KOPT-K1 (cell line): ENCODE data around the gene SNAPC4.
A peak's percentile ranks its signal among the peaks of the same experiment; 100 is the strongest.

Source experiments
- H3K27ac ChIP-seq: fragments of 200-600 bp; sonication (generic); 2 replicates; pipeline ENCODE4 v1.5.1; 2016; ENCODE audit warnings: antibody characterized with exemption, mild to moderate bottlenecking, low read depth, low read length; ENCODE audit not compliant: poor library complexity, severe bottlenecking
- H3K36me3 ChIP-seq: fragments of 200-600 bp; sonication (generic); 2 replicates; pipeline ENCODE4 v1.5.1; 2017; ENCODE audit warnings: antibody characterized with exemption, mild to moderate bottlenecking, low read length, moderate library complexity; ENCODE audit not compliant: insufficient read depth
- H3K9me3 ChIP-seq: fragments of 200-600 bp; sonication (generic); 2 replicates; pipeline ENCODE4 v1.5.1; 2017; ENCODE audit warnings: antibody characterized with exemption, low read length, mild to moderate bottlenecking; ENCODE audit not compliant: insufficient read depth, poor library complexity, severe bottlenecking

Gene SNAPC4

GRCh38 chr9:136400038-136400834 lies at the start of gene SNAPC4:
SNAPC4 (minus strand) TSS chr9:136400170; CDS start chr9:136398428, 1,742 bp downstream.
- Histone ChIP-seq H3K27ac (peak within 1 kb of the TSS; percentile 52), H3K36me3 (peaks cover 63% of the 10 kb centered on the region), H3K9me3 (no peaks in the 10 kb centered on the region)

DNA sequence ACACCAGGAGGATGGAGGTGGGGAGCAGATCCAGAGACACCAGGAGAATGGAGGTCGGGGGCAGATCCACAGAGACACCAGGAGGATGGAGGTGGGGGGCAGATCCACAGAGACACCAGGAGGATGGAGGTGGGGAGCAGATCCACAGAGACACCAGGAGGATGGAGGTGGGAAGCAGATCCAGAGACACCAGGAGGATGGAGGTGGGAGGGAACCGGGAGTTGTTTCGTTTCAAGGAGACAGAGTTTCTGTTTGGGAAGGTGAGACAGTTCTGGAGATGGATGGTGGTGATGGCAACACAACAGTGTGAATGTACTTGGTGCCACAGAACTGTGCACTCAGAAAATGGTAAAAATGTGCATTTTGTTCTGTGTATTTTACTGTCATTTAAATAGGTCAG lies 48.7 kb upstream of the SNAPC4 start:
- peaks cover 92% of the 10 kb centered on the region for H3K36me3 ChIP-seq
- H3K27ac ChIP-seq: no peak overlapping the region
- no peaks in the 10 kb centered on the region for H3K9me3 ChIP-seq

- Histone ChIP-seq H3K27ac (no peak overlapping the region), H3K36me3 (peaks cover 98% of the 10 kb centered on the region), H3K9me3 (no peaks in the 10 kb centered on the region)
Measured at GRCh38 chr9:136447173-136447778, 47.3 kb upstream of the SNAPC4 start.

DNA sequence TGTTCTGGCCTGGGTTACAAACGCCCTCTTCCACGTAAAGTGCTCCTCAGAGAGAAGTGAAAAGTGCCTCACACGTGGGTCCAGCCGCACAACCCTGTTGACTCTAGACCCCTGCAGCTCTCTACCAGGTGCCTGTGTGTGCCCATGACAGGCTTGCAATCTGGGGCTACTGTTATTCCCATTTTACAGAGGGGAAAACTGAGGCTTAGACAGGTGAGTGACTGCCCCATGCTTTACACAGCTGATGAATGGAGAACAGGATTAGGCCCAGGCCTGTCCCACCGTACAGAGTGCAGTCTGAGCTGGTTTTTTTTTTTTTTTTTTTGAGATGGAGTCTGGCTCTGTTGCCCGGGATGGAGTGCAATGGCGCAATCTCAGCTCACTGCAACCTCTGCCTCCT lies 45.8 kb upstream of the SNAPC4 start:
- Histone ChIP-seq H3K27ac (no peak overlapping the region), H3K36me3 (peaks cover 100% of the 10 kb centered on the region), H3K9me3 (no peaks in the 10 kb centered on the region)

DNA sequence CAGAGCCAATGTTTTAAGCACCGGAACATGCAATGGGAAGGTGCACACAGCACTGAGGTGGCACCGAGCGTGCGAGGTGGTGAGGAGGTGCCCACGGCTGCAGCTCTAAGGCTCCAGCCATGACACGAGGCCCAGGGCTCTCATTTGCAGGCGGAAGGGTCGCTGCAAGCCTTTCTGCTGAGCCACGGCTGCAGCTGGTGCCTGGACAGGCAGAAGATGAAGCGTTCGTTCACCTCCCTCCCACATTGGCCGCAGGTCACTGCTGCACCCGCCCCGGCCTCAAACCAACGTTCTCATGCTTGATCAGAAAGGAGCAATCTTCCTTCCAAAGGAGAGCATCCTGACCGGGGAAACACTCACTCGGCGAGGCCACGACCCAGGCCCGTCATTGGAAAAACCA lies 44.1 kb upstream of the SNAPC4 start:
- H3K36me3 ChIP-seq: peaks cover 93% of the 10 kb centered on the region
- H3K9me3 ChIP-seq: no peaks in the 10 kb centered on the region
- H3K27ac ChIP-seq: no peak overlapping the region

DNA sequence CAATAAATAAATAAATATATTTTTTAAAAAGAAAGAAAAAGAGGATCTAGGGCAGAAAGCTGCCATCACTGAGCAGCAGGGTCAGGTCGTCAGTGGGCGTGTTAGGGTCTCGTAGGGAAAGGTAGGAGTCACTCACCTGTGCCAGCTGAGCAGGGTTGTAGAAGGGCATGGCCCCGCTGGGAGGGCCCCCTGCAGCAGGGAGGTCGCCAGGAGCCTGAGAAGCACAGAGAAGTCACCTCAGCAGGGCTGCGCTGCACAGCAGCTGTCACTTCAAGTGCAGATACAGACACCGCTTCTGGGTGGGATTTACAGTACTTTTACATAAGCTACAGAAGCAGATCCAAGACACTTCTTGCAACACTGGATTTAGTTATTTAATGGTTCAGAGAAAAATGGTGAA lies 43.7 kb upstream of the SNAPC4 start:
- Histone ChIP-seq H3K36me3 (peaks cover 89% of the 10 kb centered on the region), H3K9me3 (no peaks in the 10 kb centered on the region), H3K27ac (no peak overlapping the region)

GRCh38 chr9:136443087-136443486 lies 43.1 kb upstream of the SNAPC4 start:
- H3K9me3 ChIP-seq: no peaks in the 10 kb centered on the region
- H3K36me3 ChIP-seq: peaks cover 83% of the 10 kb centered on the region
- H3K27ac ChIP-seq: no peak overlapping the region

GRCh38 chr9:136442265-136442664 lies 42.3 kb upstream of the SNAPC4 start:
- no peaks in the 10 kb centered on the region for H3K9me3 ChIP-seq
- H3K36me3 ChIP-seq: peaks cover 79% of the 10 kb centered on the region
- H3K27ac ChIP-seq: no peak overlapping the region

DNA sequence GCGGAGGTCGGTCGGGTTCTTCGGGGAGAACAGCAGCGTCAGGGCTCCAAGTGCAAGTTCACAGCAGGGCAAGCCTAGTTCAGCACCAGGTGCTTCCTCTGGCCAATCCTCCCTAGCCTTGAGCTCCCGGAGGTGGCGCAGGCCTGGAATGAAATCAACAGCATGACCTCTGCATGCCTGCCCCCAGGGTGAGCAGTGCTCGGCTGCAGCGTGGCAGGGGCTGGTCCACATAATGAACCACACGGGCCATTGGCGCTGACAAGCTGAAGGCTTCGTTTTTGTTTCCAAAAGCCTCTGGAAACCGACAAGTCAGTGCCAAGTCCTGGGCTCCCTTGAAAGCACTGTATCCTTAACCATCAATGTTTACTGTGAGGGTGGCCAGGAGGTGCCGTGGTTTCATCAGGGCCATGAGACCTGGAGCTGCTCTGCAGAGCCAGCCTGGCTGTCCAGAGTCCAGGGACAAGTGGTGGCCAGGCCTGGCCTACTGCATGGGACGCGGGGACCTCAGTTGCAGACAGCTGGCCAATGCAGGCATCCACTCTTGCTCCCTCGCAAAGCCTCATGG lies 41.8 kb upstream of the SNAPC4 start:
- H3K27ac ChIP-seq: no peak overlapping the region
- peaks cover 79% of the 10 kb centered on the region for H3K36me3 ChIP-seq

DNA sequence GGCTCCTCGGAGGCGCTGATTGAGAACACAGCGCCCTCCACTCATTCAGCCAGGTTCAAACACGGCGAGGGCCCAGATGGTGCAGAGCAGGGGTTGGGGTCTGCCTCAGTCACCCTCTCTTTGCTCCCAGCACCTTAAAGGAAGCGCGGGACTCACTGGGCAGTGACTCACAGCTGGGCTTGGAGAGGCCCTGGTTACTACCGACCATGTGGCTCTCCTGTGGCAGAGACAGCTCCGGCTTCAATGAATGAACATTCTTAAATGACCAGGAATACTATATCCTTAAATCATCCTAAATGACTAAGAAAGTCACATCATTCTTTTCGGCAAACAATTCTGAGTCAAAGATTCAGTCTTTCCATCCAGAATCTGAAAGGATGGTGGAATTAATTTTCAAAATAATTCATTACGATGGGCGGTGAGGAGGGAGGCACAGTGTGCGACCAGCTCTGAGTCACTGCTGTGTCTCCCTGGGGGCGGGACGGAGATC lies 41.3 kb upstream of the SNAPC4 start:
- no peak overlapping the region for H3K27ac ChIP-seq
- peaks cover 77% of the 10 kb centered on the region for H3K36me3 ChIP-seq
- H3K9me3 ChIP-seq: no peaks in the 10 kb centered on the region

More for the DNA sequence above, 41.8 kb upstream of the SNAPC4 start:
- no peaks in the 10 kb centered on the region for H3K9me3 ChIP-seq

- H3K36me3 ChIP-seq: peaks cover 62% of the 10 kb centered on the region
- H3K27ac ChIP-seq: peak within 1 kb of the TSS; percentile 74
- no peaks in the 10 kb centered on the region for H3K9me3 ChIP-seq
Measured at GRCh38 chr9:136439481-136440408, 39.8 kb upstream of the SNAPC4 start, which contains the start of gene INPP5E. INPP5E (minus strand) TSS chr9:136439845; CDS start chr9:136439419, 426 bp downstream.

DNA sequence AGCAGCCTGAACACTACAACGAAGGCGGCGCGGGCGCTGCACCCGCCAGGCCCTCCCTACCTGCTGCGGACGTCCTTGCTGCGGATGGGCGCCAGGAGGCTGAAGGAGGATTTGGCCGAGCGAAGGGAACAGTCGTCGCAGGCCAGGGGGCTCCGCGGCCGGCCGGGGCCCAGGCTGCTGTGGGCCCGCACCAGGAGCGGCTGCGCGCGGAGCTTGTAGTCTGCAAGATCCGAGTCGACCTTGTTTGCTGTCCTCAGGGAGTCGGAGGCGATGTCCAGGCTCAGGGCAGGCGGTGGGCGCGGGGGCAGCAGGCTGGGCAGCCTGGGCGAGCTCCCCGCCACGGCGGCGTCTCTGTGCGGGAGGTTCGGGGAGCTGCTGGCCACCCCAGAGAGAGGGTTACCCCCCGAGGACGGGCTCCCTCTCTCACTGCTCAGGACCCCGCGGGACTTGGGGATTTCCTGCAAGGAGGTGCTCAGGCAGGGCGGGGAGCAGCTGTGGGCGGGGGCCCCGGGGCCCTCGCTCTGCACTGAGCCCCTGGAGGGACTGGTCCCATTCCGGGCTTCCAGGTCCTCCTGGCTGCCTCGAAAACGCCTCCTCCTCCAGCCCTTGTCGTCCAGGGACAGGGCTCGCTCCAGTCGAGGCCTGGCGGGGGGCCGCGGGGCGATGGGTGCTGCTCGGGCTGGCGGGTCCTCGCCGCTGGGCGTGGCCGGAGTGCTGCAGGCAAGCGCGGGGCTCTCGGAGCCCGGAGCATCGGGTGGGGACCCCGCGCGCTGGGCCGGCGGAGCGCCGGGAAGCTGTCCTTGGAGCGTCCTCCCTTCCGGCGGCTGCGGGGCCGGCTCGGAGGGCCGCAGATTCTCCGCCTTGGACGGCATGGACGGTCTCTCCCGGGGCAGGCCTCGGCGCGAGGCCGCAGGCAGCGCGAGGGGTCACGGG lies 38.8 kb upstream of the SNAPC4 start:
- Histone ChIP-seq H3K9me3 (no peaks in the 10 kb centered on the region), H3K36me3 (peaks cover 53% of the 10 kb centered on the region), H3K27ac (peak overlapping the region; percentile 74)

DNA sequence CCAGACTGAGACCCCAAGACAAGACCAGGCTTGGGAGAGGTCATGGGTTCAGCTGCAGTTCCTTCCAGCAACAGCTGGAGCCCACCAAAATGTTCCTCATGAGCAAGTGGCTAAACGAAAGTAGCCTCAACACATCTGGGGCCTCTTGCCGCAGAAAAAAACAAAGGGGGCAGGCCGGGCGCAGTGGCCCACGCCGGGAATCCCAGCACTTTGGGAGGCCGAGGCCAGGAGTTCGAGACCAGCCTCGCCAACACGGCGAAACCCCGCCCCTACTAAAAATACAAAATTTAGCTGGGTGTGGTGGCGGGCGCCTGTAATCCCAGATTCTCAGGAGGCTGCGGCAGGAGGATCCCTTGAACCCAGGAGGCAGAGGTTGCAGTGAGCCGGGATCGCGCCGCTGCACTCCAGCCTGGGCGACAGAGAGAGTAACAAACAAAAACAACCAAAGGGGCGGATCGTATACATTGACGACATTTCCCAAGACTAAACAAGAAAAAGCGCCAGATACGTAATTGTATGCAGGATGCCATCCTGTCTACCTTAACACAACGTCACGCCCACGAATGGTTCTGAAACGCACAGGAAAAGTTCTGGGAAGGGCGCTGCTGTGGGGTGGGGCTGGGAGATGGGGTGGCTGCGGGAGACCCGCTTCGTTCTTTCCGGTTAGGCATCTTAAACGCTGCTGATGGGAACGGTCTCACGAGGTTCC lies 38.0 kb upstream of the SNAPC4 start:
- Histone ChIP-seq H3K36me3 (peaks cover 45% of the 10 kb centered on the region), H3K9me3 (no peaks in the 10 kb centered on the region), H3K27ac (peak overlapping the region; percentile 74)
